HFFc6 (cell line): ENCODE data around the gene ADGRA1. TPM values are rescaled to one million over a fixed set of nuclear protein-coding genes. Genes with fewer than 3 reads are reported as not detected.

Experiments
- DNase-seq: peaks from one replicate; pipeline ENCODE4 v3.0.0-alpha.2; 2018
- H3K27ac Mint-ChIP-seq: 2 replicates; pipeline ENCODE4 v1.8.0; 2020; ENCODE audit warnings: mild to moderate bottlenecking, mixed read lengths
- H3K27me3 Mint-ChIP-seq: 2 replicates; pipeline ENCODE4 v1.8.0; 2021; ENCODE audit warnings: mild to moderate bottlenecking, moderate library complexity, mixed read lengths; ENCODE audit not compliant: insufficient read depth
- H3K36me3 Mint-ChIP-seq: 2 replicates; pipeline ENCODE4 v1.8.0; 2021; ENCODE audit warnings: low read depth, mixed read lengths
- H3K4me1 Mint-ChIP-seq: 2 replicates; pipeline ENCODE4 v1.8.0; 2020; ENCODE audit warnings: low read depth, mixed read lengths
- H3K4me3 Mint-ChIP-seq: 2 replicates; pipeline ENCODE4 v1.8.0; 2020; ENCODE audit warnings: mild to moderate bottlenecking, moderate library complexity, mixed read lengths
- H3K9me3 Mint-ChIP-seq: 2 replicates; pipeline ENCODE4 v1.8.0; 2020; ENCODE audit warnings: mild to moderate bottlenecking, mixed read lengths
- CTCF ChIP-seq: fragments of 200-600 bp; sonication (generic); IDR thresholded peaks from 2 replicates; pipeline ENCODE4 v1.5.0; 2021; ENCODE audit warnings: antibody characterized with exemption, mild to moderate bottlenecking
- total RNA-seq, 6 experiments: library from RNA; stranded (reverse); fragmentation: NEBNext Ultra II Directional; extraction: Animal tissue kit (Norgen Biotek cat#: 25700); gene quantifications; 2 replicates in 1 of 6; 3 replicates in 5 of 6; pipeline ENCODE4 v1.2.3, GENCODE V29; 2021

Gene ADGRA1
- total RNA-seq, 6 experiments from 2014 or later: not detected

- Mint-ChIP-seq H3K27ac (no peak overlapping the region), H3K4me3 (no peak overlapping the region), H3K4me1 (no peaks in the 10 kb centered on the region), H3K9me3 (peaks cover 33% of the 10 kb centered on the region), H3K27me3 (peaks cover 4% of the 10 kb centered on the region), H3K36me3 (peaks cover 3% of the 10 kb centered on the region; the same call in 1 of the 2 replicates)
- DNase-seq: no peak
- no peak for TF ChIP-seq CTCF
Observed at GRCh38 chr10:133117688-133118071, 30.0 kb downstream of the ADGRA1 start.

- Mint-ChIP-seq H3K4me1 (no peaks in the 10 kb centered on the region), H3K9me3 (peaks cover 35% of the 10 kb centered on the region), H3K27ac (no peak overlapping the region), H3K36me3 (no peaks in the 10 kb centered on the region), H3K27me3 (peaks cover 4% of the 10 kb centered on the region), H3K4me3 (no peak overlapping the region)
- TF ChIP-seq CTCF: no peak
- DNase-seq: no peak
Observed at GRCh38 chr10:133121479-133121878, 33.8 kb downstream of the ADGRA1 start.

GRCh38 chr10:133122171-133122935 is 34.6 kb downstream of the ADGRA1 start:
- Mint-ChIP-seq H3K27me3 (peaks cover 4% of the 10 kb centered on the region), H3K9me3 (peaks cover 31% of the 10 kb centered on the region), H3K4me3 (no peak overlapping the region), H3K27ac (no peak overlapping the region), H3K36me3 (no peaks in the 10 kb centered on the region), H3K4me1 (no peaks in the 10 kb centered on the region)
- TF ChIP-seq CTCF: no peak
- no peak for DNase-seq

GRCh38 chr10:133123050-133123745 is 35.5 kb downstream of the ADGRA1 start:
- peaks cover 4% of the 10 kb centered on the region for H3K27me3 Mint-ChIP-seq
- peaks cover 28% of the 10 kb centered on the region for H3K9me3 Mint-ChIP-seq
- no peaks in the 10 kb centered on the region for H3K4me1 Mint-ChIP-seq
- TF ChIP-seq CTCF: no peak
- H3K36me3 Mint-ChIP-seq: no peaks in the 10 kb centered on the region
- no peak for DNase-seq
- H3K27ac Mint-ChIP-seq: no peak overlapping the region
- H3K4me3 Mint-ChIP-seq: no peak overlapping the region

GRCh38 chr10:133123746-133124356 is 36.1 kb downstream of the ADGRA1 start:
- TF ChIP-seq CTCF: no peak
- Mint-ChIP-seq H3K9me3 (peaks cover 23% of the 10 kb centered on the region), H3K36me3 (no peaks in the 10 kb centered on the region), H3K4me1 (no peaks in the 10 kb centered on the region), H3K4me3 (no peak overlapping the region), H3K27ac (no peak overlapping the region), H3K27me3 (peaks cover 2% of the 10 kb centered on the region)
- DNase-seq: no peak
